D721Med (cell line): ENCODE results near the gene NPTX1.

ENCODE experiments used
- DNase-seq: peaks from one replicate; pipeline ENCODE4 v3.0.0; 2011; ENCODE audit warnings: low spot score; ENCODE audit not compliant: insufficient read length
- FAIRE-seq: peaks from 2 replicates; lab custom pipeline; 2011; peaks lifted over from hg19 to GRCh38; lab: Jason Lieb, UNC
- CTCF ChIP-seq: IDR thresholded peaks from 2 replicates; pipeline ENCODE4 v1.5.1; 2012; ENCODE audit warnings: mild to moderate bottlenecking, control low read depth; ENCODE audit not compliant: insufficient read depth; ENCODE audit errors: missing control alignments

Gene NPTX1

GRCh38 chr17:80465327-80465974, 11.0 kb downstream of the NPTX1 start:
- no peak for TF ChIP-seq CTCF
- no peak for FAIRE-seq
- DNase-seq: no peak

- TF ChIP-seq CTCF: no peak
- no peak for DNase-seq
- FAIRE-seq: no peak
Measured at GRCh38 chr17:80464486-80464885, 11.9 kb downstream of the NPTX1 start.

DNA sequence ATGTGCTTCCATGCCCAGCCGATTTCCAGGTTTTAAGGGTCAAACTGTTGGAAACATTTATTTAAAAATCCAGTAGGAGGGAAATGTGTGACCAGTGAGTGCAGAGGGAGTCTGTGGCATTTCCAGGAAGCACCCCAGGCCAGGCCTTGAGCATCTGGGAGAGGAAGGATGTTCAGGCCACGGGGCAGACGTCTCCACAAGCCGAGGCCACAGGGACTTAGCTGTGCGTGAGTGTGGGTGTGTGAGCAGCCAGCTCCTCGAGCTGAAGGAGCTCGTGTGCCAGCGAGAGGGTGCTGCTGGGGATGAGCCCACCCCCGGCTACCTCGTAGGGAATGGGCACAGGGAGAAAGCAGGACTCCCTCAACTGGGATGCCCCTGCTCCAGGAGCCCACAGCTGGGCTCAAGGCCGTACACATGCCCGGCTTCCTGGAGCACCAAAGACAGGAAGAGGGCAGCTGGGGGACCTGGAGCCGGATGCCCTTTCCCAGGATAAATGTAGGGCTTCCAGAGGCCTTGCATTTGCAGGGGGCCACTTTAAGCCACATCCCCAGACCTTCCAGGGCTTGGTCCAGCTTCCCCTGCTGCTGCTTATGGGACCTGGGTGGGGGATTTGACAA, 12.5 kb downstream of the NPTX1 start:
- no peak for TF ChIP-seq CTCF

DNA sequence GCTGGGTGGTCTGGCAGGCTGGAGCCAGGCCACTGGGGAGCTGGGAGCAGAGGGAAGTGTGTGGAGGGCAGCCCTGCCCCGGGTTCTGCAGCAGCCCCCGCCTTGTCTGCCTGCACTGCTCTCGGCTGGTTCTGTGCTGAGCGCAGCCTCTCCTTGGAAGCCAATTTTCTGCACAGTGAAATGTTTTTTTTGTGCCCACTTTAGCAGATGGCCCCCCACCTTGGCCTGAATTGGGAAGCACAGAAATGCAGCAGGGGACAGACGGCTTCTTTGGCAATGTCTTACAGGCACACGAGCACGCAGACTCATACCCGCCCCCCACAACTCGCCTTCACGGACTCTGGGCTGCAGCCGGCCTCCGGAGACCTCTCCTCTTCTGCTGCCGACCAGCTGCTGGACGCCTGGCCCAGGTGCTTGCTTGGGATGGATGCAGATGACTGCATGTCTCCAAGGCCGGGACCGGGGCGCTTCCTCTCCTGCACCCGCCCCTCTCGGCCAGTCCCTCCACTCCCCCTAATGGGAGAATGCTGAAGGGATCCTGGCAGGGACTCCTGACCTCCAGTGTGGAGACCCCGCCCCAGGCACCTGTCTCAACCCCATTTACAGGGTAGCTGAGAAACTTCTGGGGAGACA, 14.8 kb downstream of the NPTX1 start:
- no peak for FAIRE-seq
- DNase-seq: no peak
- no peak for TF ChIP-seq CTCF

More for the DNA sequence above, 12.5 kb downstream of the NPTX1 start:
- DNase-seq: no peak
- no peak for FAIRE-seq

- FAIRE-seq (no peak), DNase-seq (no peak)
- no peak for TF ChIP-seq CTCF
Measured at GRCh38 chr17:80460429-80460834, 16.0 kb downstream of the NPTX1 start.

DNA sequence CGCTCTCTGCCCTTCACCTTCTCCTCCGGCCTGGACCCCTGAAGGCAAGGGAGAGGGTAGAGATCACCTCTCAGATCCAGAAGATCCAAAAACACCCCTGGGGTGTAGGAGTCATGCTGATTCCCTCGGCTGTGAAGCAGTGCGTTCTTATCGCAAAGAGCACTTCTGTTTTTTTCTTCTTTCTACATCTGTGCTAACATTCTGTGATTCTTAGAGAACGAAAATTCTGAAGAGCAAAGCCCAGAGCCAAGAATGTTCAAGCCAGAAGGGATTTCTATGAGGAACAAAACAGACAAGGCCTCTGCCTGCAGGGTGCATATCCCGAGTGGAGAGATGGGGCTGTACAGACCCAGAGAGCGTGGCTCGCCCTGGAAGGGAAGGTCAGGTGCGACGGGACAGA, 17.2 kb downstream of the NPTX1 start:
- FAIRE-seq (no peak), DNase-seq (no peak)
- no peak for TF ChIP-seq CTCF

- no peak for FAIRE-seq
- TF ChIP-seq CTCF: no peak
- no peak for DNase-seq
Measured at GRCh38 chr17:80458016-80458415, 18.4 kb downstream of the NPTX1 start.
